Cardiac fibroblast (primary cell): ENCODE data around the gene MAGI1.
"Not testable (repeated sequence)": the region's sequence is repeated elsewhere in the genome, so short reads cannot be mapped to it uniquely, and the experiment has no call there.

Experiments used
- DNase-seq, 2 donors: peaks; one replicate each; pipeline versions ENCODE4 v3.0.0 to v3.0.0-alpha.2; 2010; ENCODE audit warnings: low read depth in 2 of 2
- H3K4me3 ChIP-seq, 2 donors: replicated peaks in 1 of 2; 1 replicate in 1 of 2; 2 replicates in 1 of 2; pipeline ENCODE4 v1.5.1; 2011; ENCODE audit warnings: low read depth in 2 of 2, low read length in 2 of 2, mild to moderate bottlenecking in 2 of 2, moderate library complexity in 1 of 2
- TF ChIP-seq, protein P1 (sequence below): IDR thresholded peaks from one replicate; pipeline ENCODE4 v1.5.1; 2011; ENCODE audit warnings: low read depth, mild to moderate bottlenecking, low read length, inconsistent platforms

MAGI1 gene

DNA sequence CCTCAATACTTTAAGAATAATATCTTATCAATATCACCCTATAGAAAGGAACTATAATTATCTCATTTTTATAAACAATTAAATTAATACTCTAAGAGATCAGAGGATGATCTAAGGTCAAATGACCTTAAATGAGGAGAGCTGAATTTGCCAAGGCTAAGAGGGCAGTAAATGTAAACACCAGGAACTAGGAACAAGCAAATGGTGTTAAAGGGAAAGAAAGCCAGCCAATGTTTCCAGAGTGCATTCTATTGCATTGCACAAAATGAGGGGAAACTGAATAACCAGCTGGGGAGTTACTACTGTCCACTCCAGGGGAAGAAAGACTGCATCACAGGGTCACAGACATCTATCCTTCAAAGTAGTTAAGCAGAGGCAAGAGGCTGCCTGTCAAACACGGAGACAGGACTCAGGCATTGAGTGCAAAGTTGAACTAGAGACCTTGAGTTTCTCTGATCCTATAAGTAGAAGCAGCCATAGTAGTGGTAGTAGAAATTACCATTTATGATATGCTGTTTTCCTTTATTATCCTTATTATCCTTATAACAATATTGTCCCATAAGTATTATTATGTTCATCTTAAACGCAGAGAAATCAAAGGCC, 466.4 kb downstream of the MAGI1 start:
- TF ChIP-seq, protein P1, sequence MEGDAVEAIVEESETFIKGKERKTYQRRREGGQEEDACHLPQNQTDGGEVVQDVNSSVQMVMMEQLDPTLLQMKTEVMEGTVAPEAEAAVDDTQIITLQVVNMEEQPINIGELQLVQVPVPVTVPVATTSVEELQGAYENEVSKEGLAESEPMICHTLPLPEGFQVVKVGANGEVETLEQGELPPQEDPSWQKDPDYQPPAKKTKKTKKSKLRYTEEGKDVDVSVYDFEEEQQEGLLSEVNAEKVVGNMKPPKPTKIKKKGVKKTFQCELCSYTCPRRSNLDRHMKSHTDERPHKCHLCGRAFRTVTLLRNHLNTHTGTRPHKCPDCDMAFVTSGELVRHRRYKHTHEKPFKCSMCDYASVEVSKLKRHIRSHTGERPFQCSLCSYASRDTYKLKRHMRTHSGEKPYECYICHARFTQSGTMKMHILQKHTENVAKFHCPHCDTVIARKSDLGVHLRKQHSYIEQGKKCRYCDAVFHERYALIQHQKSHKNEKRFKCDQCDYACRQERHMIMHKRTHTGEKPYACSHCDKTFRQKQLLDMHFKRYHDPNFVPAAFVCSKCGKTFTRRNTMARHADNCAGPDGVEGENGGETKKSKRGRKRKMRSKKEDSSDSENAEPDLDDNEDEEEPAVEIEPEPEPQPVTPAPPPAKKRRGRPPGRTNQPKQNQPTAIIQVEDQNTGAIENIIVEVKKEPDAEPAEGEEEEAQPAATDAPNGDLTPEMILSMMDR: no peak
- no peak for DNase-seq
- H3K4me3 ChIP-seq: no peak overlapping the region

DNA sequence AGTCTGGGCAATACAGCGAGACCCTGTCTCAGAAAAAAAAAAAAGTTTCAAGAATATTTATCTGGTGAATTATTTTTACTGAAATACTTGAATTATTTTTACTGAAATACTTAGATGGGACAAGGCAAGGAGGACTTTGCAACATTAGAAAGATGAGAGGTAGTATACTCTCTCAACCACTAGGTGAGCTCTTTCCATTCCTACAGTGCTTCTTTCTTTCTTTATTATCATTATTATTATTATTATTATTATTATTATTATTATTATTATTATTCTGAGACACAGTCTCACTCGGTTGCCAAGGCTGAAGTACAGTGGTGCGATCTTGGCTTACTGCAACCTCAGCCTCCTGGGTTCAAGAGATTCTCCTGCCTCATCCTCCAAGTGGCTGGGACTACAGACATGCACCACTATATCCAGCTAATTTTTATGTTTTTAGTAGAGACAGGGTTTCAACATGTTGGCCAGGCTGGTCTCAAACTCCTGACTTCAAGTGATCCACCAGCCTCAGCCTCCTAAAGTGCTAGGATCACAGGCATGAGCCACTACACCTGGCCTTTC, 468.8 kb downstream of the MAGI1 start:
- DNase-seq: no peak
- no peak overlapping the region for H3K4me3 ChIP-seq
- TF ChIP-seq, protein P1: peak; percentile 24

DNA sequence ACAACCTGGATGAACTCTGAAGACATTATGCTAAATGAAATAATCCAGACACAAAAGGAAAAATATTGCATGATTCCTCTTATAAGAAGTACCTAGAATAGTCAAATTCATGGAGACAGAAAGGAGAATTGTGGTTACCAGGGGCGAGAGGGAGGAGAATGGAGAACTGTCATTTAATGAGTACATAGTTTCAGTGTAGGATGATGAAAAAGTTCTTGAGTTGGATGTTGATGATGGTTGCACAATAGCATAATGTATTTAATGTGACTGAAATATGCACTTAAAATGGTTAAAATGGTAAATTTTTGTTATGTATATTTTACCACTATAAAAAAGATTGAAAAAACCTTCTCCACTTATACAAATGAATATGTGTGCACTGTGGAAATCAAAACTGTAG, 469.6 kb downstream of the MAGI1 start:
- TF ChIP-seq, protein P1: no peak
- DNase-seq: no peak
- no peak overlapping the region for H3K4me3 ChIP-seq

DNA sequence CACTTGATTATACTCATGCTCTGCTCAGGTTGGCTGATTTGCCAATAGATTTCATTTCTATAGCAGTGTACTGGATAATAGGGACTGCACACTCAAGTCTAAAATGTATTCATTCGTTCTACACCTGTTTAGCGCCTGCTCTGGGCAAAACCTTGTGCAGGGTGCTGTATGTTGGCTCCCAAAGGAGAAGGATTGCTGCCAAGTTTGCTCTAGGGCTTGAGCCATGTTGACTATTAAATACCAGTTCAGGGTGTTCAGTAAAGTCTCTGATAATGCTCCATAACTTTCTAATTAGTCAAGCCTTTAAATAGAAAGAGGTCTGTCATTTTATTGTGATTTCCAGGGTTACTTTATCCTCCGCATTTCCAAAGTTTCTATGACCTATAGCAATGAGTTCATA, 470.2 kb downstream of the MAGI1 start:
- TF ChIP-seq, protein P1: no peak
- no peak overlapping the region for H3K4me3 ChIP-seq
- DNase-seq: no peak

DNA sequence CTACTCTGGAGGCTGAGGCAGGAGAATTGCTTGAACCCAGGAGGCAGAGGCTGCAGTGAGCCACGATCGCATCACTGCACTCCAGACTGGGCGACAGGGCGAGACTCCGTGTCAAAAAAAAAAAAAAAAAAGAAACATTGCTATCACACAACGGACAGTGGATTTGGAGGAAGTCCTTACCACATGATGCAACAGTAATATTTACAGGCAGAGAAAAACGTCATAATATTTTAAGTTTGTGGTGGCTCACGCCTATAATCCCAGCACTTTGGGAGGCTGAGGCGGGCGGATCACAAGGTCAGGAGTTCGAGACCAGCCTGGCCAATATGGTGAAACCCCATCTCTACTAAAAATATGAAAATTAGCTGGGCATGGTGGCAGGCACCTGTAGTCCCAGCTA, 473.0 kb downstream of the MAGI1 start:
- H3K4me3 ChIP-seq, DNase-seq: not testable (repeated sequence)

DNA sequence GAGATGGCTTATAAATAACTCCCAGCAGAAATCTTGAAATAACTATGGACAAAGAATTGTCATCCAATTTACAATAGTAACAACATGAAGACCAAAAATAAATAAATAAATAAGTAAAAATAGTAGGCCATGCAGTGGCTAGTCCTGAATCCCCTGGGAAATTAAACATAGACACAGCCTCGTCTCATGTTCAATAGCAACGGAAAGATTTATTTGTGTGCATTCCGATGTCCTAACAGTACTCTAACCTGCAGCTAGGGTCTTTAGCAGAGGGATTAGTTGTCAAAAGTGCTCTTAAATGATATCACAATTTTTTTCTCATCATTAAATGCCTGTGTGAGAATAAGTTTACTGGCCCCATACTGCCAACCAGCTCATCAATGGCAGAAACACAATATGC, 474.2 kb downstream of the MAGI1 start:
- H3K4me3 ChIP-seq: no peak overlapping the region
- no peak for DNase-seq
- TF ChIP-seq, protein P1: no peak

DNA sequence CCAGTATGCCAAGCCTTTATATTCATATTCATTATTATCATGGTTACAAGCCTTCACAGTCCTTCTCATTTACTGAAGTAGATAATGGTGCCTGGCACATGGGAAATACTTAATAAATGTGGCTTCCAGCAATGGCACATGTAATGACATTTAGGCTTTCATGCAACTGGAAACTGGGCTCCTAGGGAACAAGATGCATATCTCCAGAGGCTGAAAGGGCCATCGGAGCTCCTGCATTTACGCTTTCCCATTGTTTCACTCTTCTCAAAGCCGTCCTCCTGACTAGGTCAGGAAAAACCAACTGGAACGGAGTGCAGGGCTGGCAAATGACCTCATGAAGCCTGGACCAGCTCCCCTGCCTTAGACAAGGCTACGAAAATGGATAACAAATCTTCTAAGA, 474.9 kb downstream of the MAGI1 start:
- H3K4me3 ChIP-seq: no peak overlapping the region
- no peak for DNase-seq
- TF ChIP-seq, protein P1: no peak
